ENCODE measurements around the gene AQP6. TPM values are rescaled to one million over a fixed set of nuclear protein-coding genes. Genes with fewer than 3 reads are reported as not detected.

Gene AQP6
- total RNA-seq, 1 experiment from 2014 or later, result 0.31 TPM

DNA sequence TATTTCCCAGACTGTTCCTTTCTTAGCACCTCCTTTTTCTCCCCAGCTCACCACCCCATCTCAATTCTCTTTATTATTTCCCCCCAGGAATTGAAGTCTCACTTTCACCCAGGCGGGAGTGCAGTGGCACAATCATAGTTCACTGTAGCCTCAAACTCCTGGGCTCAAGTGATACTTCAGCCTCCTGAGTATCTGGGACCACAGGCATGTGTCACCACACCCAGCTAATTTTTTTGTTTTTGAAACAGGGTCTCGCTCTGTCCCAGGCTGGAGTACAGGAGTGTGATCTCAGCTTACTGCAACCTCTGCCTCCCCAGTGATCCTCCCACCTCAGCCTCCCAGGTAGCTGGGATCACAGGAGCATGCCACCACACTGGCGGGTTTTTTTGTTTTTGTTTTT lies 41.6 kb downstream of the AQP6 start:
- TF ChIP-seq POLR2AphosphoS5 (IDR thresholded peaks at IDR 0.05; ENCODE audit: low read depth, low read length), result no peak
- TF ChIP-seq TCF7L2 (IDR thresholded peaks at IDR 0.05; ENCODE audit: low read depth, low read length), result no peak
- TF ChIP-seq, protein P1, sequence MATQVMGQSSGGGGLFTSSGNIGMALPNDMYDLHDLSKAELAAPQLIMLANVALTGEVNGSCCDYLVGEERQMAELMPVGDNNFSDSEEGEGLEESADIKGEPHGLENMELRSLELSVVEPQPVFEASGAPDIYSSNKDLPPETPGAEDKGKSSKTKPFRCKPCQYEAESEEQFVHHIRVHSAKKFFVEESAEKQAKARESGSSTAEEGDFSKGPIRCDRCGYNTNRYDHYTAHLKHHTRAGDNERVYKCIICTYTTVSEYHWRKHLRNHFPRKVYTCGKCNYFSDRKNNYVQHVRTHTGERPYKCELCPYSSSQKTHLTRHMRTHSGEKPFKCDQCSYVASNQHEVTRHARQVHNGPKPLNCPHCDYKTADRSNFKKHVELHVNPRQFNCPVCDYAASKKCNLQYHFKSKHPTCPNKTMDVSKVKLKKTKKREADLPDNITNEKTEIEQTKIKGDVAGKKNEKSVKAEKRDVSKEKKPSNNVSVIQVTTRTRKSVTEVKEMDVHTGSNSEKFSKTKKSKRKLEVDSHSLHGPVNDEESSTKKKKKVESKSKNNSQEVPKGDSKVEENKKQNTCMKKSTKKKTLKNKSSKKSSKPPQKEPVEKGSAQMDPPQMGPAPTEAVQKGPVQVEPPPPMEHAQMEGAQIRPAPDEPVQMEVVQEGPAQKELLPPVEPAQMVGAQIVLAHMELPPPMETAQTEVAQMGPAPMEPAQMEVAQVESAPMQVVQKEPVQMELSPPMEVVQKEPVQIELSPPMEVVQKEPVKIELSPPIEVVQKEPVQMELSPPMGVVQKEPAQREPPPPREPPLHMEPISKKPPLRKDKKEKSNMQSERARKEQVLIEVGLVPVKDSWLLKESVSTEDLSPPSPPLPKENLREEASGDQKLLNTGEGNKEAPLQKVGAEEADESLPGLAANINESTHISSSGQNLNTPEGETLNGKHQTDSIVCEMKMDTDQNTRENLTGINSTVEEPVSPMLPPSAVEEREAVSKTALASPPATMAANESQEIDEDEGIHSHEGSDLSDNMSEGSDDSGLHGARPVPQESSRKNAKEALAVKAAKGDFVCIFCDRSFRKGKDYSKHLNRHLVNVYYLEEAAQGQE (IDR thresholded peaks at IDR 0.05; ENCODE audit: insufficient read depth in 1 of 2, low read depth in 2 of 2, low read length in 1 of 2), result no peak
- TF ChIP-seq, protein P2, sequence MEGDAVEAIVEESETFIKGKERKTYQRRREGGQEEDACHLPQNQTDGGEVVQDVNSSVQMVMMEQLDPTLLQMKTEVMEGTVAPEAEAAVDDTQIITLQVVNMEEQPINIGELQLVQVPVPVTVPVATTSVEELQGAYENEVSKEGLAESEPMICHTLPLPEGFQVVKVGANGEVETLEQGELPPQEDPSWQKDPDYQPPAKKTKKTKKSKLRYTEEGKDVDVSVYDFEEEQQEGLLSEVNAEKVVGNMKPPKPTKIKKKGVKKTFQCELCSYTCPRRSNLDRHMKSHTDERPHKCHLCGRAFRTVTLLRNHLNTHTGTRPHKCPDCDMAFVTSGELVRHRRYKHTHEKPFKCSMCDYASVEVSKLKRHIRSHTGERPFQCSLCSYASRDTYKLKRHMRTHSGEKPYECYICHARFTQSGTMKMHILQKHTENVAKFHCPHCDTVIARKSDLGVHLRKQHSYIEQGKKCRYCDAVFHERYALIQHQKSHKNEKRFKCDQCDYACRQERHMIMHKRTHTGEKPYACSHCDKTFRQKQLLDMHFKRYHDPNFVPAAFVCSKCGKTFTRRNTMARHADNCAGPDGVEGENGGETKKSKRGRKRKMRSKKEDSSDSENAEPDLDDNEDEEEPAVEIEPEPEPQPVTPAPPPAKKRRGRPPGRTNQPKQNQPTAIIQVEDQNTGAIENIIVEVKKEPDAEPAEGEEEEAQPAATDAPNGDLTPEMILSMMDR (IDR thresholded peaks at IDR 0.05), result no peak
- no peak for TF ChIP-seq SIN3A (IDR thresholded peaks at IDR 0.05; ENCODE audit: borderline replicate concordance, insufficient read depth, low read depth, low read length)

DNA sequence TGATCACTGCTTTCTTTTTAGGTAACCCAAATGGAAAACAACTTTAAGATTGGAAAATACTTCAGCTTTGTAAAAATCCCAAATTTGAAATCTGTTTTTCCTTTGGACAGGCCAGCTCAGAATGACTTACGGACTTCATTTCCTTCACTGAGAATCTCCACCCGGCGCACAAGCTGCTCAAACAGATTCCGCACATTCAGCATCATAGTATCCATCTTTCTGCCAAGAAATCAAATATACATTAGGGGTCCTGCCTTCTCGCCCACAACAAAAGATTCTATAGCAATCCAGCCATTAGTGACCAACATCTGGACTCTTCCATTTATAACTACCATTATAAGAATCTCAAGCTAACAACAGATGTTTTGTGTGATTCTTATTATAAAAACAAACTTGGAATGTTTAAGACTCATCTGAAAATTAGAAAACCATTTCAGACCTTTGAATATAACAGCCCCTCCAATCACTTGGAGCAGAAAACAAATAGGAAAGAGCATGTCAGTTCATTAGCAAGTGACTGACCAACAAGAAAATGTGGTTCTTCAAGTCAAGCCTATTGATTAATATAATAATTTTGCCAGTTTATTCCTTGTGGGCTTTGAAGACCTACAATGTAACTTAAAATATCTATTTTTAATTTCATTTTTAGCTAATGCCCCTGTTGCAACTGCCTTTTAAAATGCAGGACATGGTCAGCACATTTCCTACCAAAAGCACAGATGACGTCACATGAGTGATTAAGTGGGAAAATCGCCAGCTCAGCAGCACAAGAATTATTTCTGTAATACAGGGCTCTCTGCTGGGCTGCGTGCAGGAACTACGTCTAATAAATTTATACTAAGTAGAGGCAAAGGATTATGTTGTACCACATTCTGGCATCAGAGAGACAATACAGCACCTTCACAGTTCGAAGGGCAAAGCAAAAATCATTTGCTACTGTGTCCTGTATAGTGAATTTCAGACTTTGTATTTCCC lies 44.0 kb downstream of the AQP6 start:
- POLR2A ChIA-PET, result no interaction called here
- DNase-seq (ENCODE audit: low read depth, low spot score) (no peak), ATAC-seq (no peak)
- Histone ChIP-seq H3K4me1 (ENCODE audit: control insufficient read depth, insufficient read depth, low read length) (peaks cover 19% of the 10 kb centered on the region), H3K27me3 (ENCODE audit: control insufficient read depth, insufficient read depth, low read length) (no peaks in the 10 kb centered on the region), H3K27ac (ENCODE audit: low read length) (peak overlapping the region; percentile 11; the same call in 1 of the 2 replicates), H3K4me3 (ENCODE audit: low read depth in 2 of 2, low read length in 2 of 2) (no peak overlapping the region), H3K9me3 (ENCODE audit: control insufficient read depth, insufficient read depth, low read depth, low read length) (no peaks in the 10 kb centered on the region), H3K36me3 (ENCODE audit: control insufficient read depth, insufficient read depth, low read length) (peaks cover 11% of the 10 kb centered on the region; the same call in 1 of the 2 replicates)
- TF ChIP-seq, protein P1 (IDR thresholded peaks at IDR 0.05; ENCODE audit: insufficient read depth in 1 of 2, low read depth in 2 of 2, low read length in 1 of 2), result no peak
- no peak for TF ChIP-seq TCF7L2 (IDR thresholded peaks at IDR 0.05; ENCODE audit: low read depth, low read length)
- TF ChIP-seq, protein P2 (IDR thresholded peaks at IDR 0.05), result no peak
- no peak for TF ChIP-seq SIN3A (IDR thresholded peaks at IDR 0.05; ENCODE audit: borderline replicate concordance, insufficient read depth, low read depth, low read length)
- TF ChIP-seq POLR2AphosphoS5 (IDR thresholded peaks at IDR 0.05; ENCODE audit: low read depth, low read length), result no peak
- CTCF ChIA-PET, result interaction anchor here (0.6 kb wide), 1 partner anchor 22 kb away, joined by 3 read pairs; no protein-coding TSS in a partner anchor
- in situ Hi-C loops (cut with HindIII; ENCODE audit: low pct_unique_long_range_greater_than_20kb, low sequenced_read_pairs) (no loop called here), intact Hi-C loops (cut with micrococcal nuclease; ENCODE audit: unreplicated experiment) (no loop called here)
- BruUV-seq (replicated peaks), result no TSS peak

More for the DNA sequence above, 41.6 kb downstream of the AQP6 start:
- ChIA-PET CTCF (interaction anchor here (0.6 to 0.8 kb wide), 3 partner anchors 46 to 251 kb away, joined by 3 to 12 read pairs (median 3); no protein-coding TSS in a partner anchor), POLR2A (no interaction called here)
- Histone ChIP-seq H3K4me1 (ENCODE audit: control insufficient read depth, insufficient read depth, low read length) (peaks cover 5% of the 10 kb centered on the region; the same call in 1 of the 2 replicates), H3K27ac (ENCODE audit: low read length) (no peak overlapping the region), H3K4me3 (ENCODE audit: low read depth in 2 of 2, low read length in 2 of 2) (no peak overlapping the region), H3K36me3 (ENCODE audit: control insufficient read depth, insufficient read depth, low read length) (peaks cover 17% of the 10 kb centered on the region; the same call in 1 of the 2 replicates), H3K9me3 (ENCODE audit: control insufficient read depth, insufficient read depth, low read depth, low read length) (no peaks in the 10 kb centered on the region), H3K27me3 (ENCODE audit: control insufficient read depth, insufficient read depth, low read length) (no peaks in the 10 kb centered on the region)
- no peak for ATAC-seq
- in situ Hi-C loops (cut with HindIII; ENCODE audit: low pct_unique_long_range_greater_than_20kb, low sequenced_read_pairs), result no loop called here
- no peak for DNase-seq (ENCODE audit: low read depth, low spot score)
- BruUV-seq (replicated peaks), result no TSS peak
- intact Hi-C loops (cut with micrococcal nuclease; ENCODE audit: unreplicated experiment), result no loop called here

All from Panc1 (cell line).